AG09319 (cell line): ENCODE results near the gene MAN2A2.

ENCODE experiments used
- DNase-seq: peaks from one replicate; pipeline ENCODE4 v3.0.0-alpha.2; 2010; ENCODE audit warnings: low read depth; ENCODE audit errors: extremely low read depth
- TF ChIP-seq, protein P1 (sequence below): IDR thresholded peaks from 2 replicates; pipeline ENCODE4 v1.5.1; 2011; ENCODE audit warnings: low read depth, mild to moderate bottlenecking, inconsistent platforms, low read length, moderate library complexity

Gene MAN2A2

DNA sequence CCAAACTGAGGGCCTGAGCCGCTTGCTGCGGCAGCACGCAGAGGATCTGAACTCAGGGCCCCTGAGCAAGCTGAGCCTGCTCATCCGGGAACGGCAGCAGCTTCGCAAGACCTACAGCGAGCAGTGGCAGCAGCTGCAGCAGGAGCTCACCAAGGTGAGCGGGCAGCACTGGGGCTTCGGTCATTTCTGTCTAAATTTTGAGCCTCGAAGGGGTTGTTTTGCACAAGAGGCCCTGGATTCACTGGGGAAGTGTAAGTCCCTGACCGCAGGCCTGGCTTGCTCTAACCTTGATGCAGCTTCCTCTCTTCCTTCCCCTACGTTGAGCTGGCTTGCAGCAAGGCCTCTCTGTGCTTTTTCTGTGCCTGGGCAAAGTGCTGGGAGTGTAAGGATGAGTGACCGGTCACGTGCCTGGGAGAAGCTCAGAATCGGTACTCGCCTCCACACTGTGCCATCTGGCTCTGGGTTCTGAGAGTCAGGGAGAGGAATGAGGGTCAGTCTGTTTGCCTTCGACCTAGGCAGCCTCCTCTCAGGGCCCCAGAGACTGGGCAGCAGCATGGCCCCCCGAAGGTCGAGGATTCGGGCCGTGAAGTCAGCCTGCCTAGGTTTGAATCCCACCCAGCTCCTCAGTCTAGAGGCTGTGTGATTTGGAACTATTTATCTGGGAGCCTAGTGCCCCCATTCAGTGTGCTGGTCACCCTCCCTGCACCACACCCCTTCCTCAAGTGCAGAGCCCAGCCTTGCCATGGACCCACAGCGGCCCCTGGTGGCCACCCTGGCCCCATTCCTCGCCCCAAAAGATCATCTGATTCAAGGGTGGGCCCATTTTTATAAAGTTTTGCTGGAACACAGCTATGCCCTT lies 17.4 kb upstream of the MAN2A2 start:
- TF ChIP-seq, protein P1, sequence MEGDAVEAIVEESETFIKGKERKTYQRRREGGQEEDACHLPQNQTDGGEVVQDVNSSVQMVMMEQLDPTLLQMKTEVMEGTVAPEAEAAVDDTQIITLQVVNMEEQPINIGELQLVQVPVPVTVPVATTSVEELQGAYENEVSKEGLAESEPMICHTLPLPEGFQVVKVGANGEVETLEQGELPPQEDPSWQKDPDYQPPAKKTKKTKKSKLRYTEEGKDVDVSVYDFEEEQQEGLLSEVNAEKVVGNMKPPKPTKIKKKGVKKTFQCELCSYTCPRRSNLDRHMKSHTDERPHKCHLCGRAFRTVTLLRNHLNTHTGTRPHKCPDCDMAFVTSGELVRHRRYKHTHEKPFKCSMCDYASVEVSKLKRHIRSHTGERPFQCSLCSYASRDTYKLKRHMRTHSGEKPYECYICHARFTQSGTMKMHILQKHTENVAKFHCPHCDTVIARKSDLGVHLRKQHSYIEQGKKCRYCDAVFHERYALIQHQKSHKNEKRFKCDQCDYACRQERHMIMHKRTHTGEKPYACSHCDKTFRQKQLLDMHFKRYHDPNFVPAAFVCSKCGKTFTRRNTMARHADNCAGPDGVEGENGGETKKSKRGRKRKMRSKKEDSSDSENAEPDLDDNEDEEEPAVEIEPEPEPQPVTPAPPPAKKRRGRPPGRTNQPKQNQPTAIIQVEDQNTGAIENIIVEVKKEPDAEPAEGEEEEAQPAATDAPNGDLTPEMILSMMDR: peak; percentile 98
- DNase-seq: no peak

- no peak for DNase-seq
- TF ChIP-seq, protein P1: no peak
These were observed 16.8 kb upstream of the MAN2A2 start for GRCh38 chr15:90886291-90886614.

DNA sequence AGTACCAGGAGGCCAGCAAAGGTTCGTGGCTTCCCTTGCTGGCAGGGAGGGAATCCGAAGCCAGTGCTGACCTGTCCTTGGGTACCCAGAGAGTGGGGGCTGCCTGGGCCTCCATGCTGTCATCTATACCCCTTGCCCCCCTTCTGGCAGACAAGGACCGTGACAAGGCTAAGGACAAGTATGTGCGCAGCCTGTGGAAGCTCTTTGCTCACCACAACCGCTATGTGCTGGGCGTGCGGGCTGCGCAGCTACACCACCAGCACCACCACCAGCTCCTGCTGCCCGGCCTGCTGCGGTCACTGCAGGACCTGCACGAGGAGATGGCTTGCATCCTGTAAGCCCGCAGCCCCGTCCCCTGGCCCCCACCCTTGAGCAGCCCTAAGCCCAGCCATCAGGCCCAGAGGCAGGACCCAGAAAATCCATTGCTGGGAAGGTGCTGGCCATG lies 16.0 kb upstream of the MAN2A2 start:
- TF ChIP-seq, protein P1: no peak
- no peak for DNase-seq

DNA sequence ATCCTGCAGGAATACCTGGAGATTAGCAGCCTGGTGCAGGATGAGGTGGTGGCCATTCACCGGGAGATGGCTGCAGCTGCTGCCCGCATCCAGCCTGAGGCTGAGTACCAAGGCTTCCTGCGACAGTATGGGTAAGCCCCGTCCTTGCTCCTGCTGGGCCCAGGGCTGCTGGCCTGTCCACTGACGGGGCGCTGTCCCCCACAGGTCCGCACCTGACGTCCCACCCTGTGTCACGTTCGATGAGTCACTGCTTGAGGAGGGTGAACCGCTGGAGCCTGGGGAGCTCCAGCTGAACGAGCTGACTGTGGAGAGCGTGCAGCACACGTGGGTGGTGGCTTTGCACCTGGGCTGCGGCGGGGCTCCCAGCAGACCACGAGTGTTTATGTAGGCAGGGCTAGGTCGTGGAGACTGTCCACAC lies 13.8 kb upstream of the MAN2A2 start:
- TF ChIP-seq, protein P1: no peak
- DNase-seq: no peak

DNA sequence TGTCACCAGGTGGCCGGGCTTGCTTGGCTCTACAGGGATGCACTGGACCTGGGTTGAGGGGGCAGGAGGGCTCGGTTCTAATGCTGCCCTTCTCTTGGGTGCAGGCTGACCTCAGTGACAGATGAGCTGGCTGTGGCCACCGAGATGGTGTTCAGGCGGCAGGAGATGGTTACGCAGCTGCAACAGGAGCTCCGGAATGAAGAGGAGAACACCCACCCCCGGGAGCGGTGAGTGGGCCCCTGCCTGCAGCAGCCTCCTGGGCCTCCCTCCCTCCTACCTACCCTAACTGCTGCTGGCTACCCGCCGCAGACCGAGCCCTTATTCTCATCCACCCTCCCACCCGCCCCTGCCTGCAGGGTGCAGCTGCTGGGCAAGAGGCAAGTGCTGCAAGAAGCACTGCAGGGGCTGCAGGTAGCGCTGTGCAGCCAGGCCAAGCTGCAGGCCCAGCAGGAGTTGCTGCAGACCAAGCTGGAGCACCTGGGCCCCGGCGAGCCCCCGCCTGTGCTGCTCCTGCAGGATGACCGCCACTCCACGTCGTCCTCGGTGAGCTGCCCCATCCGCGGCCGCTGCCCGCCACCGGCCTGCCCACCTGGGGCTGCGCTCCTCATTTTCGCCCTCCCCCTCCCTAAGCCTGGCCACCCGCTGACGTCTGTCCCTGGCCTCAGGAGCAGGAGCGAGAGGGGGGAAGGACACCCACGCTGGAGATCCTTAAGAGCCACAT lies 13.2 kb upstream of the MAN2A2 start:
- TF ChIP-seq, protein P1: no peak
- DNase-seq: no peak

- DNase-seq: no peak
- TF ChIP-seq, protein P1: no peak
These were observed 12.3 kb upstream of the MAN2A2 start for GRCh38 chr15:90890839-90891238.

GRCh38 chr15:90891346-90891949 lies 11.7 kb upstream of the MAN2A2 start:
- TF ChIP-seq, protein P1: no peak
- DNase-seq: no peak
